Activated CD8-positive, alpha-beta memory T cell treated with anti-CD3 and anti-CD28 coated beads for 1 hour (primary cell): Measurements from ENCODE around the gene AZIN2.
"Not testable (repeated sequence)": the region's sequence is repeated elsewhere in the genome, so short reads cannot be mapped to it uniquely, and the experiment has no call there.

Experiments
- DNase-seq, 2 donors: peaks; one replicate each; pipeline ENCODE4 v3.0.0-alpha.2; 2020; ENCODE audit warnings: low read depth in 1 of 2; ENCODE audit errors: extremely low read depth in 1 of 2

The AZIN2 gene

GRCh38 chr1:33056426-33056825 lies 24.5 kb upstream of the AZIN2 start:
- no peak for DNase-seq

GRCh38 chr1:33057095-33057494 lies 23.9 kb upstream of the AZIN2 start:
- DNase-seq: no peak

GRCh38 chr1:33060579-33061083 lies 20.3 kb upstream of the AZIN2 start:
- no peak for DNase-seq

GRCh38 chr1:33061834-33062233 lies 19.1 kb upstream of the AZIN2 start:
- no peak for DNase-seq

GRCh38 chr1:33064284-33064683 lies 16.7 kb upstream of the AZIN2 start:
- not testable (repeated sequence) for DNase-seq

GRCh38 chr1:33065301-33065700 lies 15.7 kb upstream of the AZIN2 start:
- no peak for DNase-seq

- DNase-seq: not testable (repeated sequence)
Observed at GRCh38 chr1:33066477-33066876, 14.5 kb upstream of the AZIN2 start.

GRCh38 chr1:33068108-33068507 lies 12.8 kb upstream of the AZIN2 start:
- DNase-seq: not testable (repeated sequence)

GRCh38 chr1:33070628-33071027 lies 10.3 kb upstream of the AZIN2 start:
- no peak for DNase-seq

GRCh38 chr1:33072707-33073106 lies 8.2 kb upstream of the AZIN2 start:
- no peak for DNase-seq

- no peak for DNase-seq
Observed at GRCh38 chr1:33074193-33074945, 6.6 kb upstream of the AZIN2 start.

- DNase-seq: no peak
Observed at GRCh38 chr1:33078030-33078591, 2.8 kb upstream of the AZIN2 start.

- DNase-seq: no peak
Observed at GRCh38 chr1:33080373-33080772, 580 bp upstream of the AZIN2 start.

GRCh38 chr1:33081554-33082305 lies 777 bp downstream of the AZIN2 start:
- DNase-seq: no peak

- DNase-seq: no peak
Observed at GRCh38 chr1:33082575-33083108, 1.7 kb downstream of the AZIN2 start.

- DNase-seq: no peak
Observed at GRCh38 chr1:33085332-33085731, 4.4 kb downstream of the AZIN2 start.

- no peak for DNase-seq
Observed at GRCh38 chr1:33086384-33086850, 5.5 kb downstream of the AZIN2 start.

GRCh38 chr1:33087677-33088076 lies 6.7 kb downstream of the AZIN2 start:
- no peak for DNase-seq

GRCh38 chr1:33088119-33088906 lies 7.4 kb downstream of the AZIN2 start:
- DNase-seq: no peak

GRCh38 chr1:33089457-33089856 lies 8.5 kb downstream of the AZIN2 start:
- DNase-seq: no peak

GRCh38 chr1:33092438-33092837 lies 11.5 kb downstream of the AZIN2 start:
- no peak for DNase-seq
